HG02938 (cell line): ENCODE measurements around the gene SLC15A5.

Experiments used
- ATAC-seq: cut with Tn5 transposase; IDR thresholded peaks from one replicate; pipeline ENCODE4 v1.9.1; 2021; ENCODE audit warnings: mild to moderate bottlenecking, moderate library complexity; ENCODE audit not compliant: unreplicated experiment

SLC15A5 gene

DNA sequence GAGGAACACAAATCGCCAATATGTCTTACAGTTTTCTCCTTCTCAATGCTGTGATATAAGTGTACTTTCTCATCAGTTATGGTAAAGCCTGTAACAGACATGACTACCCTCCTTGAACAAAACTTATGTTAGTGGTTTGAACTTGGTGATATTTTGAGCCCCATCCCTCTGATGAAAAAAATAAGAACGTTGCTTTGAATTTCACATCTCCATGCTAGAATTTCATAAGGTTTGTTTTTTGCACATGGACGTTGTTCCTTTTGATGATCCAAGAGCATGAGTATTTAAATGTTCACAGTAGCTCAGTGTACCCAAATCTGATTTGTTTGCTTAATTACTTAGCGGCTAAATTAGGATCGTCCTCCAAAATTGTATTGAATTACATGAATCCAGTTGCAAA, at the start of gene SLC15A5:
TSS of gene SLC15A5 (minus strand) at position 101 of the 400 bp plus-strand sequence. CDS start at position 101, 0 bp downstream.
- no peak for ATAC-seq

- ATAC-seq: no peak
Measured at GRCh38 chr12:16325426-16325825, 47.9 kb upstream of the SLC15A5 start.

GRCh38 chr12:16324772-16325171, 47.3 kb upstream of the SLC15A5 start:
- no peak for ATAC-seq

GRCh38 chr12:16324272-16324671, 46.8 kb upstream of the SLC15A5 start:
- ATAC-seq: no peak

GRCh38 chr12:16323638-16324037, 46.2 kb upstream of the SLC15A5 start:
- ATAC-seq: no peak

DNA sequence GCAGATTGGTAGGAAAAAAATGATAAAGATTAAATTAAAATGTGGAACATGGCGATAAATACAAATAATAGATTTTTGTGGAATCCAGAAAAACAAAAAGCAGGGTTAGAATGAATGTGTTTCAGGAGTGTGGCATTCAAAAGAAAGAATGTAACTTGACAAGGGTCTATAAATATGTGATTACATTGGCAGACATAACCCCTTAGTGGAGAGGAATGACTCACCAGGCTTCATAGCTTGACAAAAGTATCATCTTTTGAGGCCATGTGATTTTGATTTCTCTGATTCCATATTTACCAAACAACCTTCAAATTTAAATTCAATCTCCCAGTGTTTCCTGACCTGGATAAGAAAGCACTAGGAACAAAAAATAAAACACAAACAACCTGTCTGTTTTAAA, 45.5 kb upstream of the SLC15A5 start:
- ATAC-seq: no peak

DNA sequence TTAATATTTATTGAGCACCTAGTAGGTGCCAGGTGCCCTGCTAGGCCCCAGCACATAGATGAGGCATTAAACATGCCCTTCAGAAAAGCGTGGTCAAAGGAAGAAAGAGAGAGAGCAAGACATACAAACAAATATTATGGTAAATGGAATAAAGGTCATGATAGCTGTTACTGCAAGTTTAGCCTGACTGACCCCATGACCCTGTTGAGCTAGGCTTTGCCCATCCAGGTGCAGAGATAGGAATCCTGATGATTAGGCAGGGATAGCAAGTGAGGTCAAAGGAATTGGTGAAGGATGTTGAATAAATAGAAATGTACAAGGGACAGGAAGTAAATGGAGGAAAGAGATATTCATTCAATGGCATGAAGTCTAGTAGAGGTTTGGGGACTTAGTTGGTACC, 33.4 kb upstream of the SLC15A5 start:
- no peak for ATAC-seq

DNA sequence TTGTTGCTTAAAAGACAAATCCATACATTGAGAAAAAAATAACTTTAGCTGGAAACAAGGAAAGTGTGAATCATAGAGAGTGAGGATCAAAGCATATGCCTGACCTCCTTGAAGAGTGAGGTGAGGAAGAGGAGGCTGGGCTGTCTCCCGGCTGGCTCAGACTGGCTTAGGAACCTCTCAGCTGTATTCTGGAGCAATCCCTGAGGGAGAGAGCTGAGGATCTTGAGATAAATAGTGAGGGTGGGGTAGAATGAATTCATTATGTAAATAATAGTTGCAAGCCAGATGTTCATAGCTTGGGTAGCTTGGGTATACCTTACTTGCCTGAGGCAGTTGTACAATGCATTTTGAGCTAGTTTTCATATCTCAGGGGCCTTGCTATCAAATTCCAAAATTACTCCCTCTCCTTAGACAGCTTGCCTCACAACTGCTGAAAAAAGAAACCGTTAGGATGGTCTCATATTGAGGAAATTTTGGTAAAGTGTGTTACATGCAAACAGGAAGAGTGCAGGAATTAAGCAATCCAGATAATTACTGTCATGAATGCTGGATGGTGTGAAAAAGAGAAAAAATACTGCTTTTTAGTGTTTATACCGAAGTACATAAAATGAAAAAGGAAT, 30.5 kb upstream of the SLC15A5 start:
- ATAC-seq: no peak

DNA sequence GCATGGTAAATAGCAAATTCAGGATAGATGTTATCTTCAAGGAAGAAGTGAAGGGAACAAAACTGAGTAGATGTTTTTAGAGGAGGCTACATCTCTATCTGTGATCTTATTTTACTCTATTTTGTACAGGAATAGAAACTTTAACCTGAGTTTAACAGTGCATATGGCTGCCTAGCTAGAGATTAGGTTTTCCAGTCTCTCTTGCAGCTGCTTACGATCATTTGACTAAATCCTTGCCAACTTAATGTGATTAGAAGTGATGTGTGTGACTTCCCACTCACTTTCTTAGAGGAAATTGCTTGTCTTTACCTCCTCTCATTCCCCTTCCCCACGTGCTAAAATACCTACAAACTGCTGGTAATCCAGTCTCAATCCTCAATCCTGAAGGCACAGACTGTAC, 26.5 kb upstream of the SLC15A5 start:
- ATAC-seq: no peak

- ATAC-seq: no peak
Measured at GRCh38 chr12:16300736-16301135, 23.3 kb upstream of the SLC15A5 start.

- no peak for ATAC-seq
Measured at GRCh38 chr12:16300122-16300521, 22.6 kb upstream of the SLC15A5 start.

DNA sequence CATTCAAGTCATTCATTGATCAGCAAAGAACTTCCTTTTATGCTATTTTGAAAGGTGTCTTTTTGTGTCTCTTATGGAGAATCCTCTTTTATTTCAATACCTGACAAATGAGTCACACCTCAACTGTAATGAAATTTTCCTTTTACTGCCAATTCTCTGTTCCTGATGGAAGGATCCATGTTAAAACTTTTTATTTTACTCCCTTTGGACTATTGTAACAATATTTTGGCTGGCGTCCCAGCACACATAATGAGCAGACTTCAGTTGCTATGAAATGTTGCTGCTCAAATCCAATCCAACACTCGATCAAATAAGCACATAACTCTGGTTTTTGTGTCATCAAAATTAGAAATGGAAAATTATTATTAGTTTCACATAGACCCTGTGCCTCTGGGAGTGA, 21.9 kb upstream of the SLC15A5 start:
- ATAC-seq: no peak

DNA sequence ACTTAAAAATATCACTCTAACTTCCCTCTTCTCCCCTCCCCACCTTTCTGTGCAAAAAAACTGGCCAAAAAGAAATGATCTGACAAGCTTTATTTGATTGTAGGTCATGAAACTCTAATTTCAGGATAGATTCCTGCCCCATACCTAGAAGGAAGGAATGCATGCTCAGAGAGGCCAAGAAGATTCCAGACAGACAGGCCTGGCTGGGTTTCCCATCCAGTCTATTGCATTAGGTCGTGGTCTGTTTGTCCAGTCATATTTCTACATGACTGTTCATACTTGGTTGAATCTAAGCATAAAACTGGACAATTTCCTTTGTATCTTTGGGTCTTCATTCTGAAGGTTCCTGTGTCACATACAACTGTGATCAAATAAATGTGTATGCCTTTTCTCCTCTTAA, 20.0 kb upstream of the SLC15A5 start:
- ATAC-seq: no peak

GRCh38 chr12:16294376-16294956, 17.0 kb upstream of the SLC15A5 start:
- no peak for ATAC-seq

DNA sequence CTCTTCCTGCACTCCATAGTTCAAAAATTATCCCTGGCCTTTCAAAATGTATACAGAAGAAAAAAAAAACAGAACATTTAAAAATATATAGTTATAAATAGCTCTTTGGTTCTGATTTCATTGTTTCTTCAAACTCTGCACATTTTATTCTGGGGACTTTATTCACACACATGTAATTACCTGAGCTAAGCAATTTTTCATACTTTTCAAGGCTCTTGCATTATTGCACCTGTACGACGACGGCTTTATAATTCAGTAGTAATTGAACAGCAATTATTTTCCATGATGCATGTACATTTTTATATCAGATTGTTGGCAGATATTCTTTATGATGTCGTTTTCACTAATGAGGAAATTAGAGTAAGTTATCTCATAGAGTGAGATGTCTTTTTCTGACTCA, 13.5 kb upstream of the SLC15A5 start:
- no peak for ATAC-seq

DNA sequence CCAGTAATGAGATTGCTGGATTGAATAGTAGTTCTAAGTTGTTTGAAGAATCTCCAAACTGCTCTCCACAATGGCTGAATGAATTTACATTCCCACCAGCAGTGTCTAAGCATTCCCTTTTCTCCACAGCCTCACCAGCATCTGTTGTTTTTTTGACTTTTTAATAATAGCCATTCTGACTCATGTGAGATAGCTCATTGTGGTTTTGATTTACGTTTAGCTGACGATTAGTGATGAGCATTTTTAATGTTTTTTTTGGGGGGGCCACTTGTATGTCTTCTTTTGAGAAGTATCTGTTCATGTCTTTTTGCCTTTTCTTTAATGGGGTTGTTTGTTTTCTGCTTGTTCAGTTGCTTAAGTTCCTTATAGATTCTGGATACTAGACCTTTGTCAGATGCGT, 8.1 kb upstream of the SLC15A5 start:
- no peak for ATAC-seq

GRCh38 chr12:16282978-16283377, 5.5 kb upstream of the SLC15A5 start:
- no peak for ATAC-seq

DNA sequence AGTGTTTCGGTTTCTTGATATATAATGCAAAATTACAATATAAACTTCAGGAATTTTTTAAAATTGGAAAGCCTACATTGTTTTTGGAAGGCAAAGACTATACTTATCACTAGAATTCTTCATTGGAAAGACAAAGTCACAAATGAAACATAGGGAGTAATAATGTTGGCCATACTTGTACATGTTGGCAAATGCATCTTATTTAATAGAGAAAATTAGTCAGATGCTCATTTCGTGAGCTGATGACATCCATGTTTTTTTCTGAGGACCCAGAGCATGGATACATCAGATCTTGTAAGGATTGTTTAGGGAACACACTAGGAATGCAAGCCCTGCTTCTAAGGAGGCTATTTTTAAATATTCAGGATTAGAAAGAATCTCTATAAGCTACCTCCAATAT, 4.6 kb upstream of the SLC15A5 start:
- no peak for ATAC-seq

- ATAC-seq: no peak
Measured at GRCh38 chr12:16281157-16281556, 3.7 kb upstream of the SLC15A5 start.

DNA sequence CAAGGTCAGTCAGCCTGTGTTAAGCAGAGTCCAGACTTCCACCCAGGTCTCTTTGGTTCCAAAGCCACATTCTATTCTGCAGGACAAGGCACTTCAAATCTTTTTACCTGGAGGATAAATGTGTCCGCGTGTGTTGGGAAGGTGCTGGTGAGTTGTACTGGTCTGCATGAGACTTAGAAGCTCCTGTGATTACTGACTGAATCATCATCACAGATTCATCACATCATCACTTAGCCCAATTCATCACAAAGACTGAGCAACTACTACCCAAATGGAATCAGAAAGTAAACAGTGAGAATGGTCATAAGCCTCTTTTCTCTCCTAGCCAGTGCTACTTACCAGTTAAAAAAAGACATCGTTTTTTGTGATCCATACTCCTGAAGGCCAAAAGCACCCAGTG, 5.3 kb downstream of the SLC15A5 start:
- ATAC-seq: no peak

DNA sequence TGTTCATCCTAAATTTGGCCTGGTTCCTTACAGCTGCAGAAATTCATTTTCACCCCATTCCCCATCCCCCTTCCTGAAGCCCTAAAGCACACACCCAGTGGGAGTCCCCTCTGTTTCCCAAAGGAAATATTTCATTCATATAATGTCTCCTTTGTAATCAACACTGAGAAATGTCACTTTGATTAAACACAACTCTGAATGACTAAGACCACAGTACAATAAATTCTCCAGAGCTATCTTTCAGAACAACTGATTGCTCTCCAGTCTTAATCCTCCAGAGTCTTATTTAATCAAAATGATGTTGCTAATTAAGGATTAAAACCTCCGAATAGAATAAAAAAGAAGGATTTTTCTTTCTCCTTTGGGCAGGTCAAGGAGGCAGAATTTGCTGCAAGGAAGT, 6.4 kb downstream of the SLC15A5 start:
- no peak for ATAC-seq

DNA sequence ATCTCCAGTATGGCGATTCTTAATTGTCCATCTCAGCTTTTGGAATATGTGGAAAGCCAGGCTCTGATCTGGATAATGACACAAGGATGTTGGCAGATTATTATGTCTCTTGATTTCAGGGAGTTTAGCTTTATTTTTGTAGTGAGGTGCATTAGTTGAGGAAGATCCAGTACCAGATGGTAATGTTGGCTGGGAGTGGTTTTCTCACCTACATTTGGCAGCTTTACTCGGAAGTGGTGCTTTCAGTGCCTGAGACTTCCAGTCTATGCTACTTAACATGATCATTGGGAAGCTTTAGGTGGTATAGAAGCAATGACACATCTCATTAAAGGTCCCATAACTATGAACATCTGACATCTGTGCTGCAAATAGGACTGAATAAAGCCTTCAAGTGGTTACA, 7.5 kb downstream of the SLC15A5 start:
- no peak for ATAC-seq

DNA sequence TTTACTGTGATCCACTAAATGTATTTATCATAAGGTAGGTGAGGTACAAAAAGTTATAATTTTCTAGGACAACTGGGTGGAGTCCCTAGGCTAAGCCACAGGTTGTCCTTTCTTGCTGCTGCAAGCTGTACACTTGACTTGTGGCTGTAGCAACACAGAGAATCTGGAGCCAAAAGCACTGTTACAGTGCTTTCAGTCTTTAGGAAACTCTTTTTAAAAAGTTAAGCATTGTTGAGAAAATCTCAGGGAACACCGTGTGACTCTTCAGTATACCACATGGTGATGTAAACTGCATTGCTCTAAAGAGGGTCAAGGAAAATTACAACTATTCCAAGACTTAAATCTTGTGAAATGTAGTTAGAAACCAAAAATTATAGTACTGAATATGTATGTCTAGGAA, 11.4 kb downstream of the SLC15A5 start:
- ATAC-seq: no peak
